ENCODE results near the gene POU6F1.
A peak's percentile ranks its signal among the peaks of the same experiment; 100 is the strongest.
"Not testable (repeated sequence)": the region's sequence is repeated elsewhere in the genome, so short reads cannot be mapped to it uniquely, and the experiment has no call there.

The POU6F1 gene

DNA sequence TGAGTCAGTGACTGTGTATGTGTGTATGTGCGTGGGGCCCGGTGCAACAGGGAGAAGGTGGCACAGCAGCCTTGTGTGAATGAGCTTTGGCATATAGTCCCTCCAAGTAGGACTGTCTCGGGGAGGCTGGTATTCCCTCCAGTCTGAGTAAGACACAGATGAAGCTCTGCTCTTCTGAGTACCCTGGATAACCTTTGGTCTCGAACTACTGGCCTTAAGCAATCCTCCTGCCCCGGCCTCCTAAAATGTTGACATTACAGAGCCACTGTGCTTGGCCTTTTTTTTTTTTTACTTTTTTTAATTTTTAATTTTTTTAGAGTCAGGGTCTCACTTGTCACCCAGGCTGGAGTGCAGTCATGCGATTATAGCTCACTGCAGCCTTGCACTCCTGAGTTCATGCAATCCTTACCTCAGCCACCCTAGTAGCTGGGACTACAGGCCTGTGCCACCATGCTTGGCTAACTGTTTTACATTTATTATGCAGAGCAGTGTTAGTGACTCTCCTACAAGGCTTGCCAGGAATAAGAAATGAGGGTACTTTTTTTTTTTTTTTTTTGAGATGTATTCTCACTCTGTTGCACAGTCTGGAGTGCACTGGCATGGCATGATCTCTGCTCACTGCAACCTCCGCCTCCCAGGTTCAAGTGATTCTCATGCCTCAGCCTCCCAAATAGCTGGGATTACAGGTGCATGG, 11.4 kb upstream of the POU6F1 start:
- no peak for DNase-seq (ENCODE audit: low read depth)
- no peak overlapping the region for H3K4me3 ChIP-seq (ENCODE audit: low read depth, low read length)

DNA sequence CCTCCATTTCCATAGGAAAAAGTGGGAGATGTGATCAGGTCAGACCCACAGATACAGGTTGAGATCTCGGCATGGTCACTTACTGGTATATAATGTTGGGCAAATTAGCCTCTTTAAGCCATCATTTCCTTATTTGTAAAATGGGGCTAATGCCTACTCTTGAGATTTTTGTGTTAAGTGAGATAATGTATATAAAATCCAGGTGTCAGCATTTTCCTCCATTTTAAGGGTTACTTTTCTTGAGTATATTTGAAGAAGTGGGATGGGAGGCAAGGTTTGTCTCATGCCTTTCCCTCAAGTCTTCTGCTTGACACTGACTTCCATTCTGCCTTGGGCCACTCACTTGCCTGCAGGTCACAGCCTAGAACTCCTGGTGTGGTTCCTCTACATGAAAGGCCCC, 10.1 kb upstream of the POU6F1 start:
- no peak overlapping the region for H3K4me3 ChIP-seq (ENCODE audit: low read depth, low read length)
- no peak for DNase-seq (ENCODE audit: low read depth)

- DNase-seq (ENCODE audit: low read depth); H3K4me3 ChIP-seq (ENCODE audit: low read depth, low read length): not testable (repeated sequence)
Observed at GRCh38 chr12:51227112-51227511, 9.2 kb upstream of the POU6F1 start.

DNA sequence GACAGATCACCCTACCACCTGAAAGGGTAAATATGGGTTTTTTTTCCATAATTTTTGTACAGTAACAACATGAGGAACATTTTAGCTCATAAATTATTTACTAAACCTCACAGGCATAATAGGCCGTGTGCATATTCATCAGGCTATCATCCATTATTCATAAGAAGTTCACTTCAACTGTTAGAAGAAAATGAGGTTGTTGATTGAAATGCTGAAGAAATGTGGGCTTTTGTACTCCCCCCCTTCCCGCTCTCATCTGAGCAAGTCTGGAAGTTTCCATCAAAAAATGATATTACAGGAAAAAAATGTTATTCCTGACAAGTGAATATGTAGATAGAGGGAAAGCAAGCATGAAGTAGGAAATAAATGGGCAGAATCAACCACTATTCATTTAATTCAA, 7.9 kb upstream of the POU6F1 start:
- H3K4me3 ChIP-seq (ENCODE audit: low read depth, low read length) = no peak overlapping the region
- no peak for DNase-seq (ENCODE audit: low read depth)

- H3K4me3 ChIP-seq (ENCODE audit: low read depth, low read length) = no peak overlapping the region
- no peak for DNase-seq (ENCODE audit: low read depth)
Observed at GRCh38 chr12:51225234-51225633, 7.4 kb upstream of the POU6F1 start.

DNA sequence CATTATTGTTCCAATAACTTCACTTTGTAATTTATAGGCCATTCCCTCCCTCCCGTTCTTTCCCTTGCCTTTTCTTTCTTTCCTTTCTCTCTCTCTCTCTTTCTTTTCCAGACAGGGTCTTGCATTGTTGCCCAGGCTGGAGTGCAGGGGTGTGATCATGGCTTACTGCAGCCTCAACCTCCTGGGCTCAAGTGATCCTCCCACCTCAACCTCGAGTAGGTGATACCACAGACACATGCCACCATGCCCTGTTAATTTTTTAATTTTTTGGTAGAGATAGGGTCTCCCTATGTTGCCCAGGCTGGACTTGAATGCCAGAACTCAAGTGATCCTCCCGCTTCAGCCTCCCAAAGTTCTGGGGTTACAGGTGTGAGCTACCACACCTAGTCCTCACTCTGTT, 6.8 kb upstream of the POU6F1 start:
- H3K4me3 ChIP-seq (ENCODE audit: low read depth, low read length) = no peak overlapping the region
- no peak for DNase-seq (ENCODE audit: low read depth)

GRCh38 chr12:51222461-51222860, 4.6 kb upstream of the POU6F1 start:
- H3K4me3 ChIP-seq (ENCODE audit: low read depth, low read length) = no peak overlapping the region
- DNase-seq (ENCODE audit: low read depth) = no peak

- not testable (repeated sequence) for DNase-seq (ENCODE audit: low read depth)
Observed at GRCh38 chr12:51219857-51220256, 2.0 kb upstream of the POU6F1 start.

GRCh38 chr12:51219322-51219721, 1.5 kb upstream of the POU6F1 start:
- DNase-seq (ENCODE audit: low read depth) = no peak
- no peak overlapping the region for H3K4me3 ChIP-seq (ENCODE audit: low read depth, low read length)

More at GRCh38 chr12:51219857-51220256, 2.0 kb upstream of the POU6F1 start:
- not testable (repeated sequence) for H3K4me3 ChIP-seq (ENCODE audit: low read depth, low read length)

DNA sequence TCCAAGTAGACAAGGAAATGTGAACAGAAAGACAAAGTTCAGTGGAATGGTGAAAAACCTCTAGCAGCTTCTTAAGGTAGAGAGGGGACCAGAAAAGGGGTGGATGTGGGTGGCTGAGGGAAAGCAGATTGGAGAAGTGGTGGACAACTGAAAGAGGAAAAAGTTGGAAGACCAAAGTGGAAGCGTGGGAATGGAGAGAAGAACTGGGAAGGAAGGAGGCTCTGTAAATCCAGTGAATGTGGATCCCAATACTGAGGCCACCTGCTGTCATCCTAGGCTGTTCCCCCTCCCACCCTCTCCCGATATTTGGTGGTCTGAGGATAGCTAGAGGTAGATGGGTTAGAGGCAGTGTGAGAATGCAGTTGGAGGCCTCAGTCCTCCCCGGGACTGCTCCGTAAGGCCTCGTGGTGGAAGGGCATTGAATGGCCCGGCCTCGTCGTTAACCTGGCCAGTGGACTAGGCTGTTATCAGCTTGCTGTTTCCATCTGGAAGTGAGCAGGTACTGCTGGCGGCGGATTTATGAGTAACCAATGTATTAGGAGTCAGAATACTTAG, 822 bp upstream of the POU6F1 start:
- DNase-seq (ENCODE audit: low read depth) = no peak

DNA sequence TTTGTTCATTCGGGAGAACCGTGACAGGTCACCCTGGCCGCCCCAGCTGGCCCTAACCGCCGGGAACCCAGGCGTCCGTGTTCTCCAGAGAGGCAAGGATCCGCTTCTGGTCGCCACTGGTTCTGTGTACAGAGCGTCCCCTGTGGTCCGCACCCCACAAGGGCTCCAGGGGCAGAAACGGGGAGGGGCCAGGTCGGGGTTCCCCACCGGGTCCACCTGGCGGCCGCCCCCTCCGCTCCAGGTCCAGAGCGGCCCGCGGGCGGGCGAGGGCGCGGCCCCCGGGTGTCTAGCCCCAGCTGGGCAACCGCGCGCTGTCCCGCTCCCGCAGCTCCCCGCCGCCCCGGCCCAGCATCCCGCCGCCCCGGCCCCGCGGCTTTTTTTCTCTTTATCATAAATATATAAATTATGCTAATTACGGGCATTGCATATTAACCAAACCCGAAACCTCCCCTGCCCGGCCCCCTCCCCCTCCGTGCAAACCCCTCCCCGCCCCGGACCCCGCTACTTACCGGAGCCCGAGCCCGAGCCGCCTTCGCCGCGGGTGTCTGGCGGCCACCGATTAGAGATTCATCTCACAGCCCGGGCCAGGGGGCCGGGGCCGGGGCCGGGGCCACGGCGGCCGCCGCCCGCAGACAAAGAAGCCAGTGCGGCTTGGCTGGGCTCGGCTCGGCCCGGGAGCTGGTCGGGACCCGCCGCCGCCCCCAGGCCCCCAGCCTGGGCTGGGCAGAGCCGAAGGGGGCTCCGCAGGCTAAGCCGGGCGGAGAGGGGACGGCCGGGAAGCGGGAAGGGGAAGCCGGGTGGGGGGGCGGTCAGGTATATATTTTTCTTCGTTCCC, 512 bp downstream of the POU6F1 start:
- no peak for DNase-seq (ENCODE audit: low read depth)
- H3K4me3 ChIP-seq (ENCODE audit: low read depth, low read length) = peak overlapping the region; percentile 67

More for the DNA sequence above, 822 bp upstream of the POU6F1 start:
- peak overlapping the region; percentile 67 for H3K4me3 ChIP-seq (ENCODE audit: low read depth, low read length)

DNA sequence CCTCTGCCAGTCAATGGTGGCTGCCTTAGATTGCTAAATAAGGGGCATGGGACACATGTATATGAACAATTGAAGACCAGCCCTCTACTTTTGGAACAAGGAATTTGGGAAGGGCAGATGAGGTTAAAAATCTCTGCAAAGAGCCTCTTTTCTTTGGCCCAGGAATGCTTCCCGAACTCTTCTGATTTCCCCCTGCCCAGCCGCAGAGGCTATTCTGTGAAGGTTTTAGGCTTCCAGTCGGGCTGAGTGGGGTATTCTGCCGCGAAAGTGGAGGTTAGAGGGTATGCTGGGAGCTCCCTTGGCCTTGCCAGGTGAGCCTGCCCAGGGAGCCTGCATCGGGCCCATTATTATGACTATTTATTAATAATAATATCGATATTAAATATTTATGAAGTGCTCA, 1.2 kb downstream of the POU6F1 start:
- DNase-seq (ENCODE audit: low read depth) = no peak
- H3K4me3 ChIP-seq (ENCODE audit: low read depth, low read length) = peak overlapping the region; percentile 67

DNA sequence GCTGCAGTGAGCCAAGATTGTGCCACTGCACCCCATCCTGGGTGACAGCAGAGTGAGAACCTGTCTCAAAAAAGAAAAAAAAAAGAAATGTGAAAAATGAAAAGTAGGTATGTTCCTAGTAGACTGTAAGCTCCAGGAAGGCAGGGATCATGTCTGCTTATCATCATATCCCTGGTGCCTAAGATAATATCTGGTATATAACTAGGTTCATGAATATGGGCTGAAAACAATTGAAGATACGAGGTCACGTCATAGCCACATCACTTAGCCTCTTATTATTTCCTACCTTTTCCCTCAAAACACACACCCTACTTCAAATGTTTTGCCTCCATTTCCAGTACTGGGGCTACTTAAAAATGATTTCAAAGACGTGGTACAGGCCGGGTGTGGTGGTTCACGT, 3.0 kb downstream of the POU6F1 start:
- no peak overlapping the region for H3K4me3 ChIP-seq (ENCODE audit: low read depth, low read length)
- DNase-seq (ENCODE audit: low read depth) = no peak

- no peak overlapping the region for H3K4me3 ChIP-seq (ENCODE audit: low read depth, low read length)
- no peak for DNase-seq (ENCODE audit: low read depth)
Observed at GRCh38 chr12:51210690-51211395, 7.0 kb downstream of the POU6F1 start.

DNA sequence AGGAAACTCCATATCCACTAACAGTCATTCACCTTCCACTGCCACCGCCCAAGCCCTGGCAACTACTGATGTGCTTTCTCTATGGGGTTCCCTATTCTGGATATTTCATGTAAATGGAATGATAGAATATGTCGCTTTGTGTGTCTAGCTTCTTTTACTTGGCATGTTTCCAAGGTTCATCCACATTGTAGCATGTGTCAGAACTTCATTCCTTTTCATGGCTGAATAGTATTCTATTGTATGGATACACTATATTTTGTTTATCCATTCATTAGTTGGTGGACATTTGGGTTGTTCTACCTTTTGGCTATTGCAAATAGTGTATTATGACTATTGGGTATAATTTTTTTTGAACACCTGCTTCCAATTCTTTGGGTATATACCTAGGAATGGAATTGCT, 8.6 kb downstream of the POU6F1 start:
- no peak overlapping the region for H3K4me3 ChIP-seq (ENCODE audit: low read depth, low read length)
- DNase-seq (ENCODE audit: low read depth) = no peak

- no peak overlapping the region for H3K4me3 ChIP-seq (ENCODE audit: low read depth, low read length)
- no peak for DNase-seq (ENCODE audit: low read depth)
Observed at GRCh38 chr12:51208016-51208660, 9.7 kb downstream of the POU6F1 start.

- DNase-seq (ENCODE audit: low read depth) = no peak
- H3K4me3 ChIP-seq (ENCODE audit: low read depth, low read length) = no peak overlapping the region
Observed at GRCh38 chr12:51205350-51205749, 12.5 kb downstream of the POU6F1 start.

DNA sequence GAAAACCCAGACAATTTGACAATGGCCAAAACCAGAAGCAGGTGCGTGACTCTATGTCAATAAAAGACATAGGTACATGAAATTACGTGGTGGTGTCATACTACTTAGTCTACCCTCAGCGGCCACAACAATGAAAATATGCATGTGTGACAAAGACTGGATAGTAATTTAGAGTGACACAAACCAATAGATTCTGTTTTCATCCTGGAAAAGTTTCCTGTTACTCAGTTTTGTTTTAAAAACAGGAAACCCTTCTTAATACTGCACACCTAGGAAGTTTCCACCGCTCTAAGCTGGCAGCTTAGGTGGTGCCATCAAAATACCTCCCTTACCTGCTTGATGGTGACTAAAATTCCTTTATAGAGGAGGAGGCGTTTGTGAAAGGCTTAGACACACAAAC, 15.1 kb downstream of the POU6F1 start:
- DNase-seq (ENCODE audit: low read depth) = no peak

DNA sequence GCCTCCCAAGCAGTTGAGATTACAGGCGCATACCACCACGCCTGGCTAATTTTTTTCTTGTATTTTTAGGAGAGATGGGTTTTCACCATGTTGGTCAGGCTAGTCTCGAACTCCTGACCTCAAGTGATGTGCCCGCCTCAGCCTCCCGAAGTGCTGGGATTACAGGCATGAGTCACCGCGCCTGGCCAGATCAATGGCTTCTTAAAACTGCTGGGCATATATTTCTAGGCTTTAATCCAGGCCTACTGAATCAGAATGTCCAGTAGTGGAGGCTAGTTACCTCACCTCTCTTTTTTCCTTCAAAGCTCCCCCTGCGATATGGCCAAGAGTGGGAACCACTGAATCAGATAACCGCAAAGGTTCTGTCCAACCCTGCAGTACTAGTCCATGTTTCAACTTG, 17.1 kb downstream of the POU6F1 start:
- no peak overlapping the region for H3K4me3 ChIP-seq (ENCODE audit: low read depth, low read length)
- no peak for DNase-seq (ENCODE audit: low read depth)

More for the DNA sequence above, 15.1 kb downstream of the POU6F1 start:
- no peak overlapping the region for H3K4me3 ChIP-seq (ENCODE audit: low read depth, low read length)

DNA sequence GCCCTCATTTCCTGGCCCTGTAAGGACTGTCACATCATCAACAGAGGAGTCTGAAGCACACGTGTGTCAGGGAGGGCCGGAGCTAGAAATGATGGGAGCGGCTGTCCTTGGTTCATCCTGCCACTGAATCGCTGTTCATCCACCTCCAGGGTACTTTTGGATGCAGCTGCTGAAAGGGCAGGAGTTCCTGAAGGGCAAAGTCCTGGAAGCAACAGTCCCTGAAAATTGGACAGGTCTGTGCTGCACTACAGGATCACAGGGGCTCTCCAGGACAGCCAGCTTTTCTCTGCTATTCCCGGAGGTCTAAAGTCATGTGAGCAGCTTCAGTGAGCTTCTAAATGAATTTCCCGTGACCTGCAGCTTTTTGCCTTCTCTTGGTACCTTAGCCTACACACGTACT, 17.7 kb downstream of the POU6F1 start:
- no peak overlapping the region for H3K4me3 ChIP-seq (ENCODE audit: low read depth, low read length)
- DNase-seq (ENCODE audit: low read depth) = no peak

Data from skeletal muscle cell (primary cell).